ENCODE data around the gene MACROD2. TPM values are rescaled to one million over a fixed set of nuclear protein-coding genes. Genes with fewer than 3 reads are reported as not detected.

Gene MACROD2
- total RNA-seq, 2 experiments from 2014 or later = not detected

DNA sequence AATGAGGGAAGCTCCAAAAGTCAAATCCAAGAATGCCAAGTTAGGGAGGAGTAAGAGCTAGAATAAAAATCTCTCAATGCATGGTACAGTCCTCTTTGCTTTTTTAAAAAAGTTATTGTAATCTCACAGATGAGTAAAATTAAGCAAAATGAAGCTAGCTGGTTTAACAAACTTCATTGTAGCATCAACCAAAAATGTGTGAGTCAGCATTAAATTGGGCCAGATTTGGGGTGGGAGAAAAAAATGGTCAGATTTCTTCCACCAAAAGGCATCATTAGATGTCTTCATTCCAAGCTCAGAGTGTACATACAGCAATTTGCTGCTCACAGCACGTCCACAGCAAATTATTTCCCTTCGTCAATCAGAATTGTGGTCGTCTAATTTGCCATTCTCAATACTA lies 783.6 kb downstream of the MACROD2 start:
- Mint-ChIP-seq H3K4me1 (ENCODE audit: low read depth) (no peaks in the 10 kb centered on the region), H3K36me3 (no peaks in the 10 kb centered on the region), H3K4me3 (no peak overlapping the region), H3K27me3 (no peaks in the 10 kb centered on the region), H3K9me3 (peaks cover 16% of the 10 kb centered on the region), H3K27ac (no peak overlapping the region)
- ChIA-PET CTCF (no interaction called here), POLR2A (no interaction called here)
- intact Hi-C loops (cut with micrococcal nuclease) = no loop called here
- no peak for DNase-seq

DNA sequence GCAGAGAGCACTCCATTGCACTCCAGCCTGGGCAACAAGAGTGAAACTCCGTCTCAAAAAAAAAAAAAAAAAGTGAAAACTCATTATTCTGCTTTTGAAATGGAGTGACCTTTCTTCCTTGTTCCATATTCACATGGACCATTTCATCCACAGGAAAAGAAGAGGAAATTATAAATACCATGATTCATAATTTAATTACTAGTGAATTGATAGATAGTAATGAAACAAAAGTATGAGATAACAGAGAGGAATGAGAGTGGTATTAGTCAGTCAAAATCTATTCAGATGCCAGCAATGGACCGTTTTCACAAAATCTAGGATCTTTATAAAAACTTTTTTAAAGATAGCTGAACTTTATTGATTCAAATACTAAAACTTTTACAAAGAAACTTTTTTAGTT lies 785.2 kb downstream of the MACROD2 start:
- Mint-ChIP-seq H3K36me3 (no peaks in the 10 kb centered on the region), H3K9me3 (peaks cover 16% of the 10 kb centered on the region), H3K4me3 (no peak overlapping the region), H3K27me3 (no peaks in the 10 kb centered on the region), H3K27ac (no peak overlapping the region), H3K4me1 (ENCODE audit: low read depth) (no peaks in the 10 kb centered on the region)
- ChIA-PET POLR2A (interaction anchor here (0.6 kb wide), 1 partner anchor 128 kb away, joined by 3 read pairs; no protein-coding TSS in a partner anchor), CTCF (no interaction called here)
- intact Hi-C loops (cut with micrococcal nuclease) = no loop called here
- no peak for DNase-seq

DNA sequence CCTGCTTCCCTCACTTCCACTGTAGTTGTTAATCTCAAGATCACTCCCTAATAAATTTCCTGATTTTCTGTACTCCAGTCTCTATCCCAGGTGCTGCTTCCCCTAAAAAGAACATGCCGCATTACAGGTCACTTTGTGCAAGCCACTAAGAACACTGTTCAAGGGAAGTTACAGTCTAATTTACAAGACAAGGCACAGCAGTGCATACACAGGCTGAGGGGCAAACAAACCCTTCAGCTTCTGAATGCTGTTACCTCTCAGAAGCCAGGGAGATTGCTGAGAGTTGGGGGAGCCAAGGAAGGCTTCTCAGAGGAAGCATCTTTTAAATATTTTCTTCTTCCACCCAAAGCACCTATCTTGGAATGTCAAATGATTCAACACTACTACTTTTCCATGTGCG lies 787.4 kb downstream of the MACROD2 start:
- ChIA-PET POLR2A (no interaction called here), CTCF (no interaction called here)
- Mint-ChIP-seq H3K27me3 (no peaks in the 10 kb centered on the region), H3K4me3 (no peak overlapping the region), H3K4me1 (ENCODE audit: low read depth) (no peaks in the 10 kb centered on the region), H3K36me3 (no peaks in the 10 kb centered on the region), H3K27ac (no peak overlapping the region), H3K9me3 (peaks cover 18% of the 10 kb centered on the region)
- no peak for DNase-seq
- intact Hi-C loops (cut with micrococcal nuclease) = no loop called here

DNA sequence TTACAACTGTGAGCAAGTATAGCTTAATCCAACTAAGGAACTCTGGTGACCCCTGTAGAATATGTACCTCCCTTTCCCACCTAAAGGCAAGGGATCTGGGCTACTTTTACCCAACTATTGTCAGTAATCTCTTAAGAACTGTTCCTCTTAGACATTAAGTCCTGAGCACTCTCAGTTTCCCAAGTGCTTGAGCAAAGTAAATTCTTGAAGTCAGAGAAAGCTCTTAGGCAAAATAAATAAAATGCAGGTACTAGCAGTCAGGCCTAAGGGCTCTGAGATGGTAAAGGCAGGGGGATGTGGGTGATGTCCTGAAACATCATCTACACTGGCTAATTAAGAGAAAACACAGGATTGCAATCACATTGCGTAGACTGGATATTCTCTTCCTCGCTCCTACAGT lies 788.5 kb downstream of the MACROD2 start:
- Mint-ChIP-seq H3K27me3 (no peaks in the 10 kb centered on the region), H3K27ac (no peak overlapping the region), H3K4me3 (no peak overlapping the region), H3K4me1 (ENCODE audit: low read depth) (no peaks in the 10 kb centered on the region), H3K9me3 (peaks cover 12% of the 10 kb centered on the region), H3K36me3 (no peaks in the 10 kb centered on the region)
- intact Hi-C loops (cut with micrococcal nuclease) = no loop called here
- DNase-seq = no peak
- CTCF ChIA-PET = no interaction called here
- POLR2A ChIA-PET = no interaction called here

DNA sequence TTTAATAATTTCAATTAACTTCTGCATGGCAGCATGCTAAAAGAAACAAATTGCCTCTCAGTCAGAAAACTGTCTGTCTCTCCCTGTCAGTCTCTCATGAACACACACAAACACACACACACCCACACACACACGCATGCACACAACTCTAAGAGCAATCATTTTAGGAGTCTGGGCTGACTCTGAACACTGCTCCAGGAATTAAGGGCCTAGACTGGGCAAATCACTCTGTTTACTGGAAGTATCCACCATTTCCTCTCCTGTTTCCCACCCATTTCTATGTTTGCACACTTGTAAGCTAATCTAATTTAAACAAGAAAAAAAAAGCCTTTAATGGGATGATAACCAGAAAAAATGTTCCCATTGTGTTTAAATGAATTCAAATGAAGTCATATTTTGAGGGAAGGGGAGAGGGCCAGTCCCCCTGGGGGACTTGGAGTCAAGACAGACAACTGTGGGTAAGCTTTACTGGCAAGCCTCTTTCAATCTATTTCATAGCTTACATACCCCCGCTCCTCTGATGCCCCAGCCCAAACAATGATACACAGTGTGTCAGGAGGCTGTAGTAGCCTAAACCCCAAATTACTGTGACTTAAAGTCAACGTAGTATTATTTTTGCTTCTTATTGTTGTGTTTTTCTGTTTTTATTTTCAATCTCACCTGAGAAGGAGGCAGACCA lies 789.9 kb downstream of the MACROD2 start:
- no peak overlapping the region for H3K27ac Mint-ChIP-seq
- peaks cover 12% of the 10 kb centered on the region for H3K9me3 Mint-ChIP-seq
- intact Hi-C loops (cut with micrococcal nuclease) = no loop called here
- H3K4me1 Mint-ChIP-seq (ENCODE audit: low read depth) = no peaks in the 10 kb centered on the region
- no peaks in the 10 kb centered on the region for H3K36me3 Mint-ChIP-seq
- ChIA-PET POLR2A (no interaction called here), CTCF (no interaction called here)
- no peak for DNase-seq
- no peaks in the 10 kb centered on the region for H3K27me3 Mint-ChIP-seq
- H3K4me3 Mint-ChIP-seq = no peak overlapping the region

DNA sequence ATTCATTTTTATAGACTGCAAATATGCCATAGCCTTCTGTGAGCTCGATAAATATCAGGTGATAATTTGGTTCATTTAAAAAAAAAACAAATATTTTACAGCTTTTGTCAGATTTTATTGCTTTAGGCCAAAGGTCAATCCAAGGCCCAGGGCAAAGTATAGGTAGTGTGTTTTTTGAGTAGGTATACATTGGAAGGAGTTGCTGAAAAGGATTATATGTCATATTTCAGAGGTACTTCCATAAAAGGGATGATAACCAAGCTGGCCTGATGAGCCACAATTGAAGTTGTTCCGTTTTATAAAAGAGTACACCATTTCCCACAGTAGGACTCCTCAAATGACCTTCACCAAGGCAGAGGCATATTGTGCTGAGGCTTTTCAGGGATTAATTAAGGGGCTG lies 794.9 kb downstream of the MACROD2 start:
- intact Hi-C loops (cut with micrococcal nuclease) = no loop called here
- no peaks in the 10 kb centered on the region for H3K27me3 Mint-ChIP-seq
- H3K4me3 Mint-ChIP-seq = no peak overlapping the region
- POLR2A ChIA-PET = no interaction called here
- no peaks in the 10 kb centered on the region for H3K36me3 Mint-ChIP-seq
- H3K27ac Mint-ChIP-seq = no peak overlapping the region
- H3K4me1 Mint-ChIP-seq (ENCODE audit: low read depth) = no peaks in the 10 kb centered on the region
- CTCF ChIA-PET = no interaction called here
- H3K9me3 Mint-ChIP-seq = peaks cover 22% of the 10 kb centered on the region
- no peak for DNase-seq

DNA sequence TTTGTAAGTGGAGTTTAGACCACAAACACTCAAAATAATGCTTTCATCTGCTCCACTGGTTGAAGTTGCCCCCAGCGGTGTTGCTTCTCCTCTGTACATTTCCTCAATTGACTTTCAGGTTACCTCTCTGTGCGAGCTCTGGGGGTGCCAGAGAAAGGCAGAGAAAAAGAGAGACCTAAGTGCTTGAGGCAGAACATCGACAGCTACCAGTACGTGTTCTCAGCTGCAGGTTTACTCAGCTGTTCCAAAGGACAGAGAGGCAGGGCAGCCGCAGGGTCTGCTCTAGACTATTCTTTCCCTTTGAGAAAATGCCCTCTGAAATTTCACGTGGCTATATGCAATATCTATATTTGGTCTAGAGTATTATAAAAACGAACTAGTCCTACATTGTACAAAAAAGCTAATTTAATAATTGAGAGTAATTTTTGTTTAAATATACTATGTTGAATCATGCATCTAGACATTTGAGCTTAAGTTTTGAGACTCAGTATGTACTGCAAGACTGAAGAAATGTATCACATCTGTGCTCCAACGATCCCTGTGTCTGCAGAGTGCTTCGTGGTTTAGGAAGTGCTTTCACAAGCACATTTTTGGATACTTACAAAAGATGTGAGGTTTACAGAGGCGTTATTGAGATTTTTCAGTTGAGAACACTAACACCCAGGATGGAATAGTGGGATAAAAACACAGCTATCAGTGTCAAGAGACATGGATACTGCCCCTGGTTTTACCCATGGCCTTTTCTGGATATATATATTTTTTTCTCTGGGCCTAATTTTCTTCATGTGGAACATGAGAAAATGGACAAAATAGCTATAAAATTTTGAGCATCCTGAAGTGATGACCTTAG lies 795.7 kb downstream of the MACROD2 start:
- POLR2A ChIA-PET = no interaction called here

DNA sequence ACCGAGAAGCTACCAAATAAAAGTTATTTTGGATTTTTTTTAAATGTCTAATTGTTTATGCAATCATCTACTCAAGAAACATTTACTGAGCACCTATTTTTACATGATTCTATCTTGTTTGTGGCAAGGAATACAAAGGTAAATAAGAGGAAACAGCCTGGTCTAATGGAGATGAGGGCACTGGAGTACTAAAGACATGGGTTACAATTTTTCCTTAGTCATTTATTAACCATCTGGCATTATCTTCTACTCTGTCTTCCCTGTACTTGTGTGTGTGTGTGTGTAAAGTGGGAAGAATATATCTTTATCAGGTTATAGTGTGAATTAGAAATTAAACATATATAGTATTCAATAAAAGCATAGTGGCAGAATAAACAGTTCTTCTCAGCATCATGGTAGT lies 797.6 kb downstream of the MACROD2 start:
- no peak for DNase-seq
- Mint-ChIP-seq H3K4me1 (ENCODE audit: low read depth) (no peaks in the 10 kb centered on the region), H3K36me3 (no peaks in the 10 kb centered on the region), H3K27me3 (no peaks in the 10 kb centered on the region), H3K4me3 (no peak overlapping the region), H3K27ac (no peak overlapping the region), H3K9me3 (peaks cover 27% of the 10 kb centered on the region)
- intact Hi-C loops (cut with micrococcal nuclease) = no loop called here
- CTCF ChIA-PET = no interaction called here
- POLR2A ChIA-PET = no interaction called here

More for the DNA sequence above, 795.7 kb downstream of the MACROD2 start:
- no peak overlapping the region for H3K27ac Mint-ChIP-seq
- H3K4me1 Mint-ChIP-seq (ENCODE audit: low read depth) = no peaks in the 10 kb centered on the region
- peaks cover 22% of the 10 kb centered on the region for H3K9me3 Mint-ChIP-seq
- CTCF ChIA-PET = no interaction called here
- no peak overlapping the region for H3K4me3 Mint-ChIP-seq
- H3K36me3 Mint-ChIP-seq = no peaks in the 10 kb centered on the region
- no peak for DNase-seq
- intact Hi-C loops (cut with micrococcal nuclease) = no loop called here
- H3K27me3 Mint-ChIP-seq = no peaks in the 10 kb centered on the region

DNA sequence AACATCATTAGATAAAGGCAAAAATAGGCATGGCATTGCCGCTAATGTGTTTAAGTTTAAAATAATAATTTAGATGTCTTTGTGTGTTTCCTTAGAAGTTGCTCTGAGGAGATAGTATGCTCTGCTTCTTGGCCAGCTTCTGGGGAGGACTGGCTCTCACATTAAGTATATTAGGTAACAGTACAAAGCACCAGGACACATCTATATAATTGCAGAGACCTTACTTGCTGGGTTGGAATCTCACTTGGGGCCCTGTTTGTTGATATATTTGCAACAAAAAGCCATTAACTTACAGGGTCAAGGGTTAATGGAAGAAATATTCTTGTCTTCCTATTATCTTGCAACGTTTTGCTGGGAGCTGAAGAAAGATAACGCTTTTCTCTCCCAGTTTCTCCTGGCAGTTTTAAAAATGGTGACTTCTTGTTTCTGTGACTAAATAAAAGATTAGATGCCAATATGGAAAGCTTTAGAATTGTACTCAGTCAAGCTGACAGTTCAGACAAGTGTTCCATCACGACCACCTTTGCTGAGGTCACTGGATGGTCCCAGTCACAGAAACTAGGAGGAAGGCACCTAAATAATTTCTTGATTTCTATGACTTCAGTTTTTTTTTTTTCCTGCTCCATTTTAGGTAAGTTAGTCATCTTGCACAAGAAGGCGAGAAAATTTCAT lies 804.4 kb downstream of the MACROD2 start:
- Mint-ChIP-seq H3K27me3 (no peaks in the 10 kb centered on the region), H3K36me3 (no peaks in the 10 kb centered on the region), H3K27ac (no peak overlapping the region), H3K9me3 (peaks cover 23% of the 10 kb centered on the region), H3K4me3 (no peak overlapping the region), H3K4me1 (ENCODE audit: low read depth) (no peaks in the 10 kb centered on the region)
- DNase-seq = no peak
- CTCF ChIA-PET = no interaction called here
- POLR2A ChIA-PET = no interaction called here
- intact Hi-C loops (cut with micrococcal nuclease) = no loop called here

DNA sequence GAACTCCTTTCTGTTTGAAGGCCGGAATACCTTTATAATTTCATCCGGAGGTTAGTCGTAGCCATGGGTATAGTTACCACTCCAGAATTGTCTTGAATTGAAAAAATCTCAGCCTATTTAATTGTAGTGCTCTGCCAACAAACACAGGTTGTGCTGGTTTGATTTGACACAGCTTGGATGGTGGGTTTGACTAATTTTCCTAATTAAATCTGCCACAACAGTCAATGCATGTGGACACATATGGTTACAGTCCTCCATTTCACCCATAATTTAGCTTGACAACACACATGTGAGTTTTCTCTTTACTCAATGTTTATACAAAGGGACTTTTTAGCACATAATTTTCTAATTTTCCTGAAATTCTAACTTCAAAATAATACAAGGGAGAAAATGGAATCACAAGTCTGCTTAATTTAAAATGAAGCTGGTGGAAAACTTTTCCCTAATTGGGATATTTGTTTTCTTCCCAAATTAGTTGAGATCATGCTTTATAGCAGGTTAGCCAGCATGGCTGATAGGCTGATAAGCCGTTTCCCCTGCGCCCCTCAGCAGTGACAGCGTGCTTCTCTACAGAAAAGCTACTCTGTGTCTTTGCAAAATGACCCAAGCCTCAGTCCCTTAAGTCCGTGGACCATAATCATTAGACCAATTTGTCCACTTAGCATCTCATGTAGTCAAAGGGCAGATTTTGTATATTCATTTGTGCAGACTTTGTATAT lies 805.5 kb downstream of the MACROD2 start:
- no peaks in the 10 kb centered on the region for H3K4me1 Mint-ChIP-seq (ENCODE audit: low read depth)
- intact Hi-C loops (cut with micrococcal nuclease) = no loop called here
- CTCF ChIA-PET = no interaction called here

DNA sequence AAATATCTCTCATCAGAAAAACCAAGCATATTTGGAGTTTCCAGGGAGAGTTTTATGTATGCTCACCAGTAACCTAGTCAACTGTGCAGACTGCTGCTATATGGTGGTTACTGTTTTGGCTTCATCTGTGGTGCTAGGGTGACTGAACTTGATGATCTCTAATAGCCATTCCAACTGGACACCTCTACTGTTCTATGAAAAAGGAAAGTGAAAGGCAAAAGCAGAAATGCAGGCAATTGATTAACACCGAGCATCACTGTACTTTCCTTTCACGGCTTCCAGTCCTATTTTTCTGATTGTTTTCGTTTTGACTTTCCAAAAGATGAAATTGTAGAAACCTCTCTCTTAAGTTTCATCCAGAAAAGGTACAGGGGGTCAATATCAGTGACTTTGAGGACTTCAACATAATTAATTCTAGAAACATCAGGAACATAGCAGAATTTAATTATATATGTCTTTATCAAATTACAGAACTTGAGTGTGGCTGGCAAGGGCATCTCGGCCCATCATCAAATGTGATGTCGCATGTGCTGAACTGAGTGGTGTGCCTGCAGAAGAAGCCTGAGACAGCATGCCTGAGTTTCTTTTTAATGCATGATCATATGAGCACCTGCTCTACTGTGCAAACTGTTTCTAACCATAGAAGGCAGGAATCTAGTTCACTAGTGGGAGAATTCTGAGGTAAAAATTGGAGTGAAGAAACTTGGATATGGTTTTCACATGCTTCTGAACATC lies 806.4 kb downstream of the MACROD2 start:
- intact Hi-C loops (cut with micrococcal nuclease) = no loop called here
- DNase-seq = no peak
- Mint-ChIP-seq H3K27me3 (no peaks in the 10 kb centered on the region), H3K4me3 (no peak overlapping the region), H3K27ac (no peak overlapping the region), H3K36me3 (no peaks in the 10 kb centered on the region), H3K9me3 (peaks cover 21% of the 10 kb centered on the region), H3K4me1 (ENCODE audit: low read depth) (no peaks in the 10 kb centered on the region)
- CTCF ChIA-PET = no interaction called here
- POLR2A ChIA-PET = no interaction called here

More for the DNA sequence above, 805.5 kb downstream of the MACROD2 start:
- Mint-ChIP-seq H3K27ac (no peak overlapping the region), H3K36me3 (no peaks in the 10 kb centered on the region), H3K9me3 (peaks cover 23% of the 10 kb centered on the region), H3K27me3 (no peaks in the 10 kb centered on the region), H3K4me3 (no peak overlapping the region)
- POLR2A ChIA-PET = no interaction called here
- no peak for DNase-seq

DNA sequence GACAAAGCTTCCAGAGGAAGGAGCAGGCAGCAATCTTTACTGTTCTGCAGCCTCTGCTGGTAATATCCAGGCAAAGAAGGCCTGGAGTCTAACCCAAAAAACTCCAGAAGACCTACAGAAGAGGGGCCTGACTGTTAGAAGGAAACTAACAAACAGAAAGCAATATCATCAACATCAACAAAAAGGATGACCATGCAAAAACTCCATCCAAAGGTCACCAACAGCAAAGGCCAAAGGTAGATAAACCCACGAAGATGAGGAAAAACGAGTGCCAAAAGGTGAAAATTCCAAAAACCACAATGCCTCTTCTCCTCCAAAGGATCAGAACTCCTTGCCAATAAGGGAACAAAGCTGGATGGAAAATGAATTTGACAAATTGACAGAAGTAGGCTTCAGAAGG lies 811.9 kb downstream of the MACROD2 start:
- H3K4me3 Mint-ChIP-seq = no peak overlapping the region
- peaks cover 47% of the 10 kb centered on the region for H3K9me3 Mint-ChIP-seq
- ChIA-PET CTCF (no interaction called here), POLR2A (no interaction called here)
- H3K4me1 Mint-ChIP-seq (ENCODE audit: low read depth) = no peaks in the 10 kb centered on the region
- H3K27me3 Mint-ChIP-seq = no peaks in the 10 kb centered on the region
- no peaks in the 10 kb centered on the region for H3K36me3 Mint-ChIP-seq
- H3K27ac Mint-ChIP-seq = no peak overlapping the region
- no peak for DNase-seq
- intact Hi-C loops (cut with micrococcal nuclease) = no loop called here
